HG02798 (cell line): ENCODE data around the gene OR1A1.
"Not testable (repeated sequence)": the region's sequence is repeated elsewhere in the genome, so short reads cannot be mapped to it uniquely, and the experiment has no call there.

Source experiments
- ATAC-seq: cut with Tn5 transposase; IDR thresholded peaks from one replicate; pipeline ENCODE4 v1.9.1; 2021; ENCODE audit warnings: mild to moderate bottlenecking; ENCODE audit not compliant: unreplicated experiment, poor library complexity

The OR1A1 gene, protein sequence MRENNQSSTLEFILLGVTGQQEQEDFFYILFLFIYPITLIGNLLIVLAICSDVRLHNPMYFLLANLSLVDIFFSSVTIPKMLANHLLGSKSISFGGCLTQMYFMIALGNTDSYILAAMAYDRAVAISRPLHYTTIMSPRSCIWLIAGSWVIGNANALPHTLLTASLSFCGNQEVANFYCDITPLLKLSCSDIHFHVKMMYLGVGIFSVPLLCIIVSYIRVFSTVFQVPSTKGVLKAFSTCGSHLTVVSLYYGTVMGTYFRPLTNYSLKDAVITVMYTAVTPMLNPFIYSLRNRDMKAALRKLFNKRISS

DNA sequence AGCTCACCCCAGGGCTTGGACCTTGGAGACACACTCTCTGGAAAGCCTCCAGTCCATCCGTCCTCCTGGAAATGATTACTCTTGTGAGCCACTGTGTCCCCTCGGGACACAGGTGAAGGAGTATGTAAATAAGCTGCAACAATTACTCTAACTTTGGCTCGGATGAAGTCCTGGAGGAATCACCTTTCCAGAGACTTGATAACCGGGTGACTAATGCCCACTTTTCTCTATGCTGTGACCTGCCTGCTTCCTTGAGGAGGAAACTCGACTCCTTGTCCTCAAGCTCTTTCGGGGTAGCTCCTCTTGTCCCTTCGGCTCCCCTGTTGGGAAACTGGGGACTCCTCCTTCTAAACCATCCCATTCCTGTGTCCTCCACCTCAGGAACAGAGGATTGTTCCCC is at the start of gene OR1A1:
Gene OR1A1, plus strand, starts transcription at position 301 of the 400 bp plus-strand sequence. CDS start 7,954 bp downstream, outside the sequence.
- no peak for ATAC-seq

DNA sequence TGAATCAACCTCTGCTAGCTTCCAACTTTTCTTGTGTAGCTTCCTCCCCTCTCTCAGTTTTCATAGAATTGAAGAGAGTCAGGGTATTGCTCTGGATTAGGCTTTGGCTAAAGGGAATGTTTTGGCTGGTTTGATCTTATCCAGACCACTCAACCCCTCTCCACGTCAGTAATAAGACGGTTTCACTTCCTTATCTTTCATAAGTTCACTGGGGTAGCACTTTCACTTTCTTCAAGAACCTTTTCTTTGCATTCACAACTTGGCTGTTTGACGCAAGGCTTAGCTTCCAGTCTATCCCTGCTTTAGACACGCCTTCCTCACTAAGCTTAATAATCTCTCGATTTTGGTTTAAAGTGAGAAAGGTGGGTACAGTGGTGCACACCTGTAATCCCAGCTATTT is 39.9 kb upstream of the OR1A1 start:
- ATAC-seq, result no peak

DNA sequence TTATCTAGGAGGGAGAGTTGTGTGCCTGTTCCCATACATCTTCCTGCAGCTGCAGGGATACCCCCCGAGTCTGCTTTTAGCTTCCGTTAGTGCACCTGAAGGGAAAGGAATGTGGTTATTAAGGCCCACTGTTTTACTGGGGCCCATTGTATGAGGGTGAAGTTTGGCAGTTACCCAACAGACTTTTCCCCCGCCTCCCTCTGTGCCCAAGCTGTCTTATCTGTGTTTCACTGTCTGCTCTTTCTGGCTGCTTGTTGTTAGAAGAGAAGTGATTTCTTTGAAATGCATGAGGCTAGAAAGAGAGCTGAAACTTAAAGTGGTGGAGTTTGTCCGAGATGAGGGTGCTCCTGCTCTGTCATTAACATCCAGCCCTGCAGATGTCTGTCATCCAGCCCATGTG is 17.5 kb upstream of the OR1A1 start:
- ATAC-seq, result no peak

DNA sequence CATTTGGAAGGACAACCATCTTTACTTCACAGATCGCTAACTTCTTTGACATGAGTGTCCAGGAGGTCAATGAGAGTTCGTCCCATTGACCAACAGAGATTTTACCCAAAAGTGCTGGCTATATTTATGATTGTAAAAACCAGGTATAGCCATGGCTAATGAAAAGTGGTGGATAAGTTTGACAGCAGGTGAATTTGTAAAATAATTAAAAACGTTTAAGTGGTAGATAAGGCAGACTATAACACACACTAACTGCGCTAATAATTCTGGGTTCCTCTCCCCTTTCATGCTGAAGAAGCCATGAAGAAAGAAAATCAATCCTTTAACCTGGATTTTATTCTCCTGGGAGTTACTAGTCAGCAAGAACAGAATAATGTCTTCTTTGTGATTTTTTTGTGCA is 10.2 kb upstream of the OR1A1 start, which contains the start of gene OR1A2:
Gene OR1A2, plus strand, starts transcription at position 301 of the 400 bp plus-strand sequence. Its CDS starts 0 bp downstream, at position 301.
- ATAC-seq, result no peak

DNA sequence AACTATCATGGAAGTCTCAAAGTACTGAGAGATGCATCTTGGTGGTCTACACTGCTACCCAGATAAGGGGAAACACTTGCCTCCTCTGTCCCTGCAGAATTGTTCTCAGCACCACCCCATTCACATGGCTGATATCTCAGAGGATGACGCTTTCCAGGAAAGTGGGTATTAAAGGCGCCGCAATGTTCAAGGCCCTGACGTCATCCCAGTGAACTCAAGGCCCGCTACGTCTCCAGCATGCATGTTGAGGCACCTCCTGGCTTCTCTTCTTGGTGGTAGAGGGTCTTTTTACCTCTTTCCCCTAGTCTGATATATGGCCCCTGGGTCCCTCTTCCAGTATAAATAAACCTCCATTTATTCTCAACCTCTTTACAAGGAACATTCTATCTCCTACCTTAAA is 1.0 kb downstream of the OR1A1 start:
- ATAC-seq, result no peak

DNA sequence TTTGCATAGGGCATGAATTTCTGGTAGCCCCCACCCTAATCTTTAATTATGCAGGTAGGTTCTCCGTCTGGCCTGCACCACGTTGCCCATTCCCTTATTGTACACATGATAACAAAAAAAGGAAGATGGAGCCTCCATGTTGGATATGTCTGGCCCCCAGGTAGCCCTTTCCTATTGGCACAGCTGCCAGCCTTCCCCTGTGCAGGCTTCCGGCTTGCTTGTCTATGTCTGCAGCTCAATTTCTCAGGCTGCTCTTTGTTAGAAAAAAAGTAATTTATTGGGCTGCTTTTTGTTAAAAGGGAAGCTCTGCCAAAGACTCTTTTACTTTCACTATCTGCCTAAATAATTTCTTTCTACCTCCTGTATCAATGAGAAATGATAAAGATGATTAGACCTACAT is 5.5 kb downstream of the OR1A1 start:
- no peak for ATAC-seq

DNA sequence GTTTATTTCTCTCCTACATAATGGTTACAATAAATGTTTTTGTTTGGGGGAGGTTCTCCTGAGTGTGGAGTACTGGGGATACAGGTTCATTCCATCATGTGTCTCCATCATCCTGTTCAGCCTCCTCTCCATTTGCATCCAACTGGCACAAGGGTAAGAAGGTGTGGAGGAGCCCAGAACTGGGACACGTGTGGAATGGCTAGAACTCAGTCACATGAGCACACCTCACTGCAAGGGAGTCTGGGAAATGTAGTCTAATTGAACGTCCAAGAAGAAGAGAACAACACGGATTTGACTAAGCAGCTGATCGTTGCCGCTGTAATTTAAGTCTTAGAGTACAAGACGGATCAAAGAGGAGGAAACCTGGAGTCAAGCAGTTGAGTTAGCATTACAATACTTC is 6.1 kb downstream of the OR1A1 start:
- no peak for ATAC-seq

DNA sequence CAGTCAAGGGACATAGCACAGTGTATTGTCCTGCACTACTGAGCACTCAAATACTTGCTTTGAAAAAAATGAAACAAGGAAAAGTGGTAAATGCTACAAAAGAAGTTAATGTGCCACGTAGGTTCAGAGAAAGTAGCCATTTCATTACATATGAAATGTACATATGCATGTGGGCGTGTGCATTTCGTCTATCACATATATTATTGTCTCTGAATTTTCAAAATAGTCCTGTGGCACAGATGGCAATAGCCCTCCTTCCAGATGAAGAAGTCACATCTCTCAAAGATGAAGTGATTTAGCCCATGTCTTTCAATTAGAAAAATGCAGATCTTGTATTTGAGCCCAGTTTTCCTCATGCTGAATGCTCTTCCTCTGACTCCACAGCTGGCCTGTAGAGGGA is 12.5 kb downstream of the OR1A1 start:
- not testable (repeated sequence) for ATAC-seq

DNA sequence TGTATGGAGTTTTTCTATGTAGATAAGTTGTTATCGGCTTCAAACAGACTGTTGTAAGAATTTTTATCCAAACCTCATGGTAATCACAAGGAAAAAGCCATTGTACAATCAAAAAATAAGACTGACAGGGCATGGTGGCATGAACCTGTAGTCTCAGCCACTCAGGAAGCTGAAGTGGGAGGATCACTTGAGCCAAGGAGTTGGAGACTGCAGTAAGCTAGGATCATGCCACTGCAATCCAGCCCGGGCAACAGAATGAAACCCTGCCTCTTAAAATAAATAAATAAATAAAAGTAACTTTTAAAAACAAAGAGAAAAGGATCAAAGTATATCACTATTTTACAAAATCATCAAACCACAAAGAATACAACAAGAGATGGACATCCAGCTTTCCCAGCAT is 14.4 kb downstream of the OR1A1 start:
- ATAC-seq, result no peak

DNA sequence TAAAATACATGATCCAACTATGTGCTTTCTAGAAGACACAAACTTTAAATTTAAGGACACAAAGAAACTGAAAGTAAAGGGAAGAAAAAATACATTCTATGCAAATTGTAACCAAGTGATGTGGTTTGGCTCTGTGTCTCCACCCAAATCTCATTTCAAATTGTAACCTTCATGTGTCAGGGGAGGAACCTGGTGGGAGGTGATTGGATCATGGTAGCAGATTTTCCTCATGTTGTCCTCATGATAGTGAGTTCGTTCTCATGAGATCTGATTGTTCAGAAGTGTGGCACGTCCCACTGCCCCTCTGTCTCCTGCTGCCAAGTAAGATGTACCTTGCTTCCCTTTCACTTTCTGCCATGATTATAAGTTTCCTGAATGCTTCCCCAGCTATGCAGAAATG is 15.0 kb downstream of the OR1A1 start:
- ATAC-seq, result no peak

DNA sequence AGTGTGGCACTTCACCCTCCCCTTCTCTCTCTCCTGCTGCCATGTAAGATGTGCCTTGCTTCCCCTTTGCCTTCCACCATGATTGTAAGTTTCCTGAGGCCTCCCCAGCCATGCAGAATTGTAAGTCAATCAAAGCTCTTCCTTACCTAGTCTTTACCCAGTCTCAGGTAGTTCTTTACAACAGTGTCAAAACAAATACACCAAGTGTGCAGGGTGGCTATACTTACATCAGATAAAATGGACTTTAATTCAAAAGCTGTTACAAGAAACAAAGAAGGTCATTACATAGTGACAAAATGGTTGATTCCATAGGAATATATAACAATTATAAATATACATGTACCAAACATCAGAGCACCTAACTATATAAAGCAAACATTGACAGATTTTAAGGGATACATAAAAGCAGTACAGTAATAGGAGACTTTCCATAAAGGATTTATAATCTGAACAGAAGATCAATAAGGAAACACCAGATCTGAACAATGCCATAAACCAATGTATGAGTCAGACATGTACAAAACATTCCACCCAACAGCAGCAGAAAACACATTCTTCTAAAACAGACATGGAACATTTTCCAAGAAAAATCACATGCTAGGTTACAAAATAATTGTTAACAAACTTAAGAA is 17.4 kb downstream of the OR1A1 start:
- ATAC-seq, result not testable (repeated sequence)

DNA sequence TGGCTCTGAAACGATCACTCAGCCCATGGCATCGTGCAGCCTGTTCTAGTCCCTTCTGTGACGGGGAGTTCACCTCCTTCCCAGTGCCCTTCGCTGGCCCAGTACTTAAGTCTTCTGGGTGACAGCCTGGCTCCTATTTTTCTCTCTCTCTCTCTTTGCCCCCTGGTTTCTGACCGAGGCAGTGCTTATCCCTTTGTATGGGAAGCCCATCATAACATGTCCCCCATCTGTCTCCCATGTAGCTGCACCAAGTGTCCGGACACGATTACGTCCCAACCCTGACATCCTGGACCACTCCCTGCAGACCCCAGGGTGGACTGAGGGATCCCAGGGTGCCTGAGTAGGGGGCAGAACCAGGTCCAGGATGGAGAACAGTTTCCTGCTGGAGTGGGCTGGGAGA is 24.8 kb downstream of the OR1A1 start:
- not testable (repeated sequence) for ATAC-seq

DNA sequence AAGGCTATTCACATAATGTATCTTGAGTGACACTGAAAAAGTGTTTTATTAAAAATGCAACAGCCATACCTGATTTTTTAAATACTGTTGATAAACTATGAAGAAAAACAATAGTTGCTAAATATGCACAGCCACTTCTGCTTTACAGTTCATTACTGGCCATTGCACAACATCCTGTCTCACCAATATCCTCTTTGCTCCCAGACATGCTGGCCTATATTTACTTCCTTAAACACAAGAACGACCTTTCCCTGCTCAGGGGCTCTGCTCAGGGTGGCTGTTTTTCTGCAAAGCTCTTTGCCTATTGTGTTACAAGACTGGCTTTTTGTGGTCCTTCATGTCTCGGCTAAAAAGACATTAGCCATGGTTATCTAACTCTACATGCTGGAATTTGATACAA is 31.2 kb downstream of the OR1A1 start:
- not testable (repeated sequence) for ATAC-seq

DNA sequence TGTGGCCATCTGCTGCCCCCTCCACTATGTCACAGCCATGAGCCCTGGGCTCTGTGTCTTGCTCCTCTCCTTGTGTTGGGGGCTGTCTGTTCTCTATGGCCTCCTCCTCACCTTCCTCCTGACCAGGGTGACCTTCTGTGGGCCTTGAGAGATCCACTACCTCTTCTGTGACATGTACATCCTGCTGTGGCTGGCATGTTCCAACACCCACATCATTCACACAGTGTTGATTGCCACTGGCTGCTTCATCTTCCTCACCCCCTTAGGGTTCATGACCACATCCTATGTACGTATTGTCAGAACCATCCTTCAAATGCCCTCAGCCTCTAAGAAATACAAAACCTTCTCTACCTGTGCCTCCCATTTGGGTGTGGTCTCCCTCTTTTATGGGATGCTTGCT is 33.6 kb downstream of the OR1A1 start:
- not testable (repeated sequence) for ATAC-seq

DNA sequence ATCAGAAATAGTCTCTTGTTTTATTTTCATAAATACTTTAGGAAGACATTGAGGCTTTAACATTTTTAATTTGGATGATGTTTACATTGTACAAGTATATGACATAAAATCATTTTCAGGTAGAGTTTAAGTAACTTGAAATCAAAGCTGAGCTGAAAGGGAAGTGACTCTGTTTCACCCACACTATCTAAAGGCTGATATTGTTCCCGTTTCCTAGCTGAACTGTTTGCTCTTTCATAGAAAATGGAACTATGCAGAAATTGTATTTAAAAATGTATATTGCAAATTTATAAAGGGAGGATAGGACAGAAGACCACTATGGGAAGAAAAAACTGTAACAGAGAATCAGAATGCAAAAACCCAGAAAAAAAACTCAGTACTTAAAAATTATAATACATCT is 37.4 kb downstream of the OR1A1 start:
- ATAC-seq, result not testable (repeated sequence)

DNA sequence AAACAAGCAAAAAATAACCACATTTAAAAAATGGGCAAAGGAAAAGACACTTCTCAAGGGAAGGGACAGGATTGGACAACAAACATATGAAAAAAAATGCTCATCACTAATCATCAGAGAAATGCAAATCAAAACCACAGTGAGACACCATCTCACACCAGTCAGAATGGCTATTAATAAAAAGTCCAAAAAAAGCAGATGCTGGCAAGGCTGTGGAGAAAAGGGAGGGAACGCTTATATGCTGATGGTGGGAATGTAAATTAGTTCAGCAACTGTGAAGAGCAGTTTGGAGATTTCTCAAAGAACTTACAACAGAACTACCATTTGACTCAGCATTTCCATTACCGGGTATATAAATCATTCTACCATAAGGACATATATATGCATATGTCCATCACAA is 41.5 kb downstream of the OR1A1 start:
- ATAC-seq, result not testable (repeated sequence)

DNA sequence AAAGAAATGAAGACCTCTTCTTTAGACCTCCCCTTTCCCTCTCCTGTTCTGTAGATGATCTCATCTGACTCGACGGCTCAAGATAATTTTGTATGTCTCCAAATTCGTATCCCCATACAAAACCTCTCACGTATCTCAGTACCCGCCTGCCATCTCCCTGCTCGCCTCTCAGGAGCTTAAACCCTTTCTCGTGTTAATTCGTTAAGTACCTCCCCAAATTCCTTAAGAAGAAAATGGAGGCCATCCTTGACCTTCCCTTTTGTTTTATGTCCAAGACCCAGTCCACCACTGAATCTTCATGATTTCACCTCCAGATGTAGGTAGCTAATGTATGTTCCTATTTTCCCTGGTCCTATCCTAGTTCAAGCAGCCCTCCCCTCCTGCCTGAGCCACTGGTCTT is 49.1 kb downstream of the OR1A1 start:
- no peak for ATAC-seq

DNA sequence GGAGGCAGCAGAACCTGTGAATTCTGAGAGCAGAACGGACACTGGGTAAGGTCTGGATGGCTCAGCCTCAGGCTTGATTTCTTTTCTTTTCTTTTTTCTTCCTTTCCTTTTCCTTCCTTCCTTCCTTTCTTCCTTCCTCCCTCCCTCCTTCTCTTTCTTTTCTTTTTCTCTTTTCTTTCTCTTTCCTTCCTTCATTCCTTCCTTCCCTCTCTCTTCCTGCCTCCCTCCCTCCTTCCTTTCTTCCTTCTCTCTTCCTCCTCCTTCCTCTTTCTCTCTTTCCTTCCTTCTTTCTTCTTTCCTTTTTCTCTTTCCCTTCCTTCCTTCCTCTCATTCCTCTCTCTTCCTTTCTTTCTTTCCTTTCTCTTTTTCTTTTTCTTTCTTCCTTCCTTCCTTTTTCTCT is 52.7 kb downstream of the OR1A1 start:
- no peak for ATAC-seq

DNA sequence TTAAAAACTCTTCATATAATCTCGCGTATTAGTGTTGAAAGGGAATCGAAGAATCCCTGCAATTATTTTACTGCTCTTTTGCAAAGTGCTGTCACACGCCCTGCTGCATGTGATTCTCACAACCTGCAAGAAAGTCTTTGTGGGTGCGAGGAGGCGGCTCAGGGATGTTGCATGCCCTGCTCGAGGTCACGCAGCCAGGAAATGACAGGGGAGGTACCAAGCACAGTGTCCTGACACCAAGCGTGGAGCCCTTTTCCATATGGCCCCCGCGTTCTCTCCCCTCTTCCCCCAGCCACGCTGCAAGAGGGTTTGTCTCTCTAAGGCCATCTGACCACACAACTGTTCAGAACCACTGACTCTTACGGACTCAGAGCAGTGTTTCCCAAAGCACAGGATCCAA is 53.1 kb downstream of the OR1A1 start:
- ATAC-seq, result no peak
